A172 (cell line): ENCODE data around the gene GFRA1. TPM values are rescaled to one million over a fixed set of nuclear protein-coding genes. Genes with fewer than 3 reads are reported as not detected.
A peak's percentile ranks its signal among the peaks of the same experiment; 100 is the strongest.

ENCODE experiments used
- DNase-seq: peaks from one replicate; pipeline ENCODE4 v3.0.0-alpha.2; 2015; ENCODE audit warnings: low spot score
- total RNA-seq: library from RNA; depleted of rRNA; stranded (reverse); fragments of >200 nt; shearing (Covaris generic); gene quantifications from 2 replicates; pipeline ENCODE4 v1.2.3, GENCODE V29; 2014

Gene GFRA1
- total RNA-seq, 1 experiment from 2014 or later = 21.3 TPM

DNA sequence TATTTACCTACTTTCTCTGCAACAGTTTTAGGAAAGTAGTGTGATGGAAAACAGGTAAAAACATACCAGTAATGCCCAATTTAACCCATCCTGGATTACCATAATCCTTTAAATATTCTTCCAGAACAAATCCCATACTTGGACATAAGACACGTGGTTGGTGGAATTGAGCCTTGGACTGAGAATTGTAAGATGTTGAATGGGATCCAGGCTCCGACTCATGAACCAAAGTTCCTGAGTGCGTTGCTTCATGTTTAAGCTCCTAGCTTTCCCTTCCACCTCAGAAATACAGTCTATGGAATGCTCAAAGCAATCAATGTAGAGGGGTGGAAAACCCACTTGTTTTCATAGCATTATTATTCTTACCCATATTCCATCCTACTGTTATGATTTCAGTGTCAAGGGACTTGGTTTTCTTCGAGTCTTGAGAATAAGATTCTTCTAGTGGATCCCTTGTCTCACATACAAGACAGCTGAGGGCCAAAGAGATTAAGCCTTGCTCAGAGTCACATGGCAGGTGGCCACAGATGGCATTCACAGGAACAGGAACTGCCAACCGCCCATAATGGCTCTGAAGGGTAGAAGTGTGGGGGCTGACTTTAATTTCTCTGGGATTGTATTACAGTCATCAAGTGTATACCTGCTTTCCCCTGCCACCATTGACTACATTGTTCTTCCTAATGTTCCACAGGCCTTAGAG, 171.2 kb downstream of the GFRA1 start:
- no peak for DNase-seq

DNA sequence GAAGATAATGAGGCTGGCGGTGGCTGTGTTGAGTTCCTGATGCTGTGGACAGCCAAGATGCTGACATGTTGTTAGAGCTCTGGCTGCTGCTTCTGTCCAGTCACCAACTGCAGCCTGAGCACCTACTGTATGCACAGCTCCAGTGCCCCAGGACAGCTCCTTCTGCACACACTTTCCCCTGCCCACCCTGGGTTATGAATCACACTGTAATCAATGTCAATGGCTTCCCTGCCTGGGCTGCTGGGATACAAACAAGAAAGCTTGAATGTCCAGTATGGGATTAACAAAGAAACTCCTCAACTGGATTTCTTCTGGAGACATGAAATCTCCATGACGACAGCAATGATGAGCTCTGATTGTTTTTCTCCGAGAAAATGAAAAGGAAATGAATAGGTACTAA, 172.0 kb downstream of the GFRA1 start:
- DNase-seq = no peak

DNA sequence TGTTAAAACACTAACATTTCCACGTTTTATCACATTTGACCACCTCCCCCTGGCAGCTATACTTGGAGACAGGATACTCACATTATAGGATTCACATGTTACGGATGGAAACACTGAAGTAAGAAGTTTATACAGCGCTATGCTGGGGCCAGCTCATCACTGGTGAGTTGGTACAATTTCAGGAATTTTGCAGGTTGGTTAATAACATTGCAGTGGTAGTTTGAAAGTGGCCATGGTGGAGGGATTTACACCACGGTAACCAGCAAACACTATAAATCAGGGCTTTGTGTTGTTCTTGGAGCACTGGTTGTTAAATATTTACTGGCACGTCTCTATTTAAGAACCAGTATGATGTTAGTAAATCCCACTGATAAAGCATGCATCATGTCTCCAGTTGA, 174.0 kb downstream of the GFRA1 start:
- DNase-seq = no peak

DNA sequence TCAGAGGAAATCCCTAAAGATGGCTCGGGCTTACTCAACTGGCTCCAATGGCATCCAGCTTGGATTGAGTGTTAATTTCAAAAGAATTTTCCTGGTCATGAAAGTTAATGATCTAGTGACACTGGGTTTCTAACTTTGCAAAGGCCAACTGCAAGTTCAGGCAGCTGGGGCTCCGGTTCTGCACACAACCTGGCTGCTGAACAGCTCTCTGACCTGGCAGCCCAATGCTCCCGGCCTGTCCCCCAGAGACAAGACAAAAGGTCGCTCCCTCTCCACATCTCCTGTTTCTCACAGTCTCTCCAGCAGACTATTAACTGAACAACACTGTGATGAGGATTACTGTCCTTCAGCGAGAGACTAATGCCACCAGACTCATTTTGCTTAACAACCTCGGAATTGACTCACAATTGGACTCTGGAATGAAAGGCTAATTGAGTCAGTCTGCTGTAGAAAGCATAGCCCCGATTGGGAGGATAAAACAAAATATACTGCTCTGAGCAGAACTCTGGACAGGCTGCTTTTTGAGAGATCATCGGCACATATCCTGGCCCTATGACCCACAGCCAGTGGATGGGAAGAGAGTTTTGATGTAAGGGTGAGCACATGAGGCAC, 174.5 kb downstream of the GFRA1 start:
- DNase-seq = no peak

DNA sequence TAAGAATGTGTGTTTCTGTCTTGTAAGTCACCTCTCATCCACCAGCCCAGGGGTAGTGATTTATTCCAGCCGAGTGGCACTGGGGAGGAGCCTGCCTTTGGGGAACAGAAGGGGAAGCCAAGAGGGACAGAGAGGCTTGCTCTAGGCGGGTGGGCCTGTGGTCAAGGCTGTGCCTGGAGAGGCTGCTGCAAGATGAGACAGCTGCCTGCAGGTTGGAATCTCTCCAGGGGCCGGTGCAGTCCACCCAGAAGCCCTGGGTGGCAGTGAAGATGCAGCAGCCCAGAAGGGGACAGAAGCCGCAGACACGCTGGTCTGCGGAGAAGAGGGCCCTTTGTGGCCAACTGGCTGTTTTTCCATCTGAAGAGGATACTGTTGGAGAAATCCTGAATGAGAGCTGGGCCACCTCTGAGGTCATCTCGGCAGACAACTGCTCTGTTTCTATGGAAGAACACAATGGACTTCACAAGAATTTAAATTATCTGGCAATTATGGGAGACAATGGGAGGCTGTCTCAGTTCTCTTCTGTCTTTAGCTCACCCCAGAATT, 175.7 kb downstream of the GFRA1 start:
- no peak for DNase-seq

DNA sequence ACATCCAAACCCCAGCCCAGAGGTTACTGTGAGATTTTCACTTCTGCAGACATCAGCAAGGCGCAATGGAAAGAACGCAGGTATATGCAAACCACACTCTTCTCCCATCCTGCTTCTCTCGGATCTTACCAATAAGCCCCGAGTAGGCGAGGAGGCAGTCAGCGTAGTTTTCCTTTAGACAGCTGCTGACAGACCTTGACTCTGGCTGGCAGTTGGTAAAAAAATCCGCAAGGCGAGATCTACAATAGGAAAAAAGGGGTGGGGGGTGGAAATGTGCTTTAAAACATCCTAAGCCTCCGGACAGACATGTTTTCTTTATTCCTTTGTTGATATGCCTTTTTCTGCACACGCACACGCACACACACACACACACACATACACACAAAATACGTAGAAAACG, 176.5 kb downstream of the GFRA1 start:
- DNase-seq = no peak

DNA sequence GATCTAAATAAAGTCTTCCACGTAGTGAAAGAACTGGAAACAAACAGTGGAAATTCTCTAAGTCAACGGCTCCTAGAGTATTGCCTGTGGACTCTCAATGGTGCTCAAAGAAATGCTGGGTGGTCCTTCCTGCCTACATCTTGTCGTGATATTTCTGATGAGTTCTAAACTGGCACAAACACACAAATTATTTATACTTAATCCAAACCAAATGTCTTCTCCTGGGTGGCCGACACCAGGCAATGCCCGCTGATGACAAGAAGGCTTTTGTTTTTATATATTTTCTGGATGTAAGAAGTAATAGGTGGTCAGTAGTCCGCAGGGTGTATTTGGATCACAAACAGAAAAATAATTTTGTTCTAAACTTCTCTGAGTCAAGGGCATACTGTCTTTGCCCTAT, 178.7 kb downstream of the GFRA1 start:
- DNase-seq = no peak

DNA sequence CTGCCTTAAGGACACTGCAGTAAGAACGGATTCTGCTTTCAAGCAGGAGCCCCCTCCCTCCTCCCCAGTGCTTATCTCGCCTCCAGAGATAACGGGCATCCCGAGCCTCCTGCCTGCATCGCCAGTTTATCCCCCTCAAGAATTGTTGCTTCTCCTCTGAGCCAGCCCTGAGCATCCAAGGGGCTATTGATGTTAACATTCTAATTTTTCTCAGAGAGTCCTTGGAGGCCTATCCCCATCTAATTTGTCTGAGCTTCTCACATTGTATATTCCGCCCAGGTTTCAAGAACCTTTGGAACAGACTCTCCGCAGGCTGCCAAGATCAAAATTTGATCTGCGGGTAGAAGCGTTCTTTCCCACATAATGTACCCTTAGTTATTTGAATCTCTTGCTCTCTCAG, 180.0 kb downstream of the GFRA1 start:
- no peak for DNase-seq

DNA sequence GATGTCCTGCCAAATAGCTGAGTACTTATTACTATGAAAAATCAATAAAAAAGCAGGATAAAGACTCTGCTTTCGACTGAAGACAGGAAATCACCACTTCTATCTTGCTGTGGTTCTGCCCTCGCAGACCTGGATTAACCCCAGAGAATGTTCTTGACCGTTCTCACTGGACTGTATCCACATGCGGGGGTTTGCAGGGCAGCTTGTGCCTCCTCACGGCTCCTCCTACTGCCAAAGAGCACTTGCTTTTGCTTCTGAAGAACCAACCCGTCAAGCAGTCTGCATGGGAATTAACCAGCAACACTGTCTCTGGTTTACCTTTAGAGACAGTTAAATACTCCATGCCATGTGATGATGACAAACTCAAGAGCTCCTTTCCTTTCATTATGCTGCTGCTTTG, 184.0 kb downstream of the GFRA1 start:
- DNase-seq = no peak

DNA sequence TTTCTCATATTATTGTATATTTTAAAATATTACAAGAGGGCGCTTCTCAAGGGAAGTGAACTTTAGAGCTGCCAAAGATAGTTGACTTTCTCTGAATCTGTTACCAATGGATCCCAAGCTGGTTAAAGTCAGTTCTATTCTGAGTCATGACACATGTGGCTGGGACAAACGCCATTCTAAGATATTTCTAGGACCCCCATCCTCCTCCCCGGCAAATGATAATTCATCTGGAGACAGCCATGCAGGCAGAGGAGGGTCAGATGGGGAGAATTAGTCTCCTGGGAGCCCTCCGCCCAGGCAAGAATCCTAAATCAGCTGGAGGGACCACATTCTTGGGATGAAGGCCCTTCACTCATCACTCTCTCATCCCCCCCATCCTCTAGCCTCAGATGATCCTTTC, 187.7 kb downstream of the GFRA1 start:
- no peak for DNase-seq

DNA sequence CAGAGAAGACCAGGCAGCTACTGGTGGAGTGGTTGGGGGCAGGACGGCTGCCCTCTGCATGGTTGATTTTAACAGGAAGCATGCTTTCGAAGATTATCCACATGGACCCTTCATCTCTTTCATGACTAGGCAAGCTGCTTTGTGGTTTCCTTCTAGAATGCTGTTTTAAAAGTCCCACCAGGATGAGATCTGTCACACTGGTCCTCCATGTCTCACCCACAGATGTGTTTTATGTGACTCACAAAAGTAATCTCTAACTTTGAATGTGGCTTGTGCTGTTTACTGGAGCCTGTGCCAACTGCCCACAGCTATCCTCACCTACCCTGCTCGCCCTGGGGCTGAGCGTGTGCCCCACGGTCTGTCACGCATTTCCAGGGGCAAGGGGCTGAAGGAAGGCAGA, 188.8 kb downstream of the GFRA1 start:
- peak; percentile 62 for DNase-seq

DNA sequence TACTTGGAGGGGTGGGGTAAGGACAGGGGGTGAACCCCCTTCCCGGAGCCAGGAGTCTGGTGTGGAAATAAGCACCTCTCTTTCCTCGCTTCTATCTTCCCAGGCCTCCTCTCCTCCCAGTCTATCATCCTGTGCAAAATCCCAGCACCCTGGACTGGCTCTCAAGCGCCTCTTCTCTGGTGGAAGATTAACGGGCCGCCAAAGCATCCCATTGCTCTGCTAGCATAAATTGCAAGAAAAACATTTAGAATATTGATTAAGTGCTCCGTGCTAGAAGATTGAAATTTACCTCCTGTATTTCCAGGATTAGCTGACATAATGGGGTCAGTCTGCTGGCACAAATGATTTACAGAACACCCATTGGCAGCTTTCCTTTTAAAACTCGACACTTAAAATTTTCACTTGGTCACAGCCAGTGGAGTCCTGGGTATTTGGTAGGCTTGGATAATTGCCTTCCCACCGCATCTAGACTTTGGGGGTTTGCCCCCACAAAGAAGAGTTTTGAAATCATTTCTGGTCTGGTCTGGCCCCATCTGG, 189.7 kb downstream of the GFRA1 start:
- no peak for DNase-seq

DNA sequence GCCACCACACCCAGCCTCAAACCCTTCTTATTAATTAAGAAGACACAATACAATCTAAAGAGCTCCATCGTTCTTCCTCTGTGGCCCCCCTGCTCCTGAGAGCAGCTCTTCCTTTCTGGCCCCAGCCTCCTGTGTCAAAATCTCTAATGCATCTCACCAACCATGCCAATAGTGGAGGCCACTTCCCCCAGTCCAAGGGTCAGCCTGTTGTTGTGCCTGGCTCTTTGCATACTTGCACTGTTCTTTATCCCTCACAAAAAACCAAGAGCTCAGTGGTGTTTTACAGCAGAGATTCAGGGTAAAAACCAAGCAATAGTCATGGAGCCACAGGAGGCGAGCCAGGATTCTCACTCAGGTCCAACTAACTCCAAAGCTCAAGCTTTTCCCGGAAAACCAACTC, 190.2 kb downstream of the GFRA1 start:
- no peak for DNase-seq

DNA sequence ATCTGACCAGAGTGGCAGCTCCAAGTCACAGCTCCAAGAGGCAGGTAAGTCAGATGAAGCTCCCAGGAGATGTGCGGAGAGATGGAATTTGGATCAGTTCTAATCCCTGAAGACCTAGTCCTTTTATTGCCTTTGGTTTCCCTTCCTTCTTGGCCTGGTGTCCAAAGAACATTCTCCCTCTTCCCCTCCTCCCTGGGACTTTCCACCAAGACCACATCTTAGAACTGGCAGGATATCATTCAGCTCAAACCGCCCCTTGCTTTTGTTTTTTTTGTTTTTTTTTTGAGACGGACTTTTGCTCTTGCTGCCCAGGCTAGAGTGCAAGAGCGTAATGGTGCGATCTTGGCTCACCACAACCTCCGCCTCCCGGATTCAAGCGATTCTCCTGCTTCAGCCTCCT, 190.8 kb downstream of the GFRA1 start:
- peak; percentile 46 for DNase-seq

DNA sequence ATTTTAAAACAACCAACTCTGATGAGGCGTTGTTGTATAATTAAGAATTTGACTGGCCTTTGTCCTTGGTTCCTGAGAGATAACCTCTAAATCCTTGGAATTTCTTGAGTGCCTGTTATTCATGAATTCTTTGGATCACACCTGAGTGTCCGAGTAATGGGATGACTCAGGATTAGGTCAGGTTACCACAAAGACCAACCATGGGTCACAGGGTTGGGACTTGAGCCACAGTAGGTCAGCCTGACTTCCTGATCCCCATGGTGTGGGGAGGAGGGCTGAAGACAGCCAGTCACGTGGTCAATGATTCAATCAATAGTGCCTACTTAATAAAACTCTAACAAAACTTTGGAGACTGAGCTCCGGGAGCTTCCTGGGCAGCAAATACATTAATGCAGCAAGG, 192.5 kb downstream of the GFRA1 start:
- peak; percentile 96 for DNase-seq

DNA sequence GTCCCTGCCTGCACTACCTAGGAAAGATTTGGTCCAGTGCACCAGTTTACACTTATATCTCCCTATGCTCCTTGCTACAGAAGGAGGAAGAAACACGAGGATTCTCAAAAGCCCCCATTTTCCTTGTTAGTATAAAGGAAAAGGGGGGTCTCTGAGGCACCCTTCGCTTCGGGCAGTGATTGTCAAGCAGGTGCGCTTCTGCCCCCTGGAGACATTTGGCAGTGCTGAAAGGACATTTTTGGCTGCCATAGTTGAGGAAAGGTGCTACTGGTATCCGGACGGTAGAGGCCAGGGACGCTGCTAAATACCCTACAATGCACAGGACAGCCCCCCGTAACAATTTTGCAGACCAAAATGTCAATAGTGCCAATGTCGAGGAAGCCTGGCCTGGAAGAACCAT, 193.7 kb downstream of the GFRA1 start:
- DNase-seq = no peak

DNA sequence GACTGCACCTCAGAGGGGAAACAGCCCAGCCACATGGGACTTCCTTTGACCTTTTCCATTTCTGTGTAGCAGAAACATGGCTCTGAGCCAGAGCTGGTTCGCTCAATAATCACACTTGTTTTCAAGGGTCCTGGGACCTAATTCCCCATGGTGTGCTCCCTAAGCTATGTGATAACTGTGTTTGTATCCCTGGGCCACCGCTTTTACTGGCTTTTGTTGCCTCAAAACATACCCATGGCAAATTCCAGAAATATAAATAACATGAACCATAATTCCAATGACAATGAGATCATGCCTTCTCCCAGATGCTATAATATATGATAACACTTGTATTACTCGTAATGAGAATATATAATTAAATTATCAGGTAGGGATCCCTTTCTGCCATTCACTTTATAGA, 196.4 kb downstream of the GFRA1 start:
- no peak for DNase-seq

DNA sequence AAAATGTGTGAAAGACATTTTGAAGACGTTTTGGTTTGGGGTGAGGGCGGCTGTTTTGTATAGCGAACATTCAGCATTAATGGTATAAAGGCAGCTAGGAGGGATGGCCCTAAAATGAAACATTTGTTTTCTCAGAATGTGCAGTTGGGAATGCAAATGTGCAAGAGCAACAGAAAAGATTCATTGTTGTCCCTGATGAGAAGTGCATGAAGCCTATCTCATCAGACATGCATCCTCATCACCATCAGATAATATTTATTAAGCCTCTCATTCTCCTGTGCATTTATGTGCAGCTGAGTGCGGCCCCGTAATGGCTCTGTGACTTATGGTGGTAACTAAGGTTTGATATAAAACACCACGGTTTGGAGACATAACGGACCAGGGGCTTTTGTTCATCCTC, 199.5 kb downstream of the GFRA1 start:
- DNase-seq = no peak

DNA sequence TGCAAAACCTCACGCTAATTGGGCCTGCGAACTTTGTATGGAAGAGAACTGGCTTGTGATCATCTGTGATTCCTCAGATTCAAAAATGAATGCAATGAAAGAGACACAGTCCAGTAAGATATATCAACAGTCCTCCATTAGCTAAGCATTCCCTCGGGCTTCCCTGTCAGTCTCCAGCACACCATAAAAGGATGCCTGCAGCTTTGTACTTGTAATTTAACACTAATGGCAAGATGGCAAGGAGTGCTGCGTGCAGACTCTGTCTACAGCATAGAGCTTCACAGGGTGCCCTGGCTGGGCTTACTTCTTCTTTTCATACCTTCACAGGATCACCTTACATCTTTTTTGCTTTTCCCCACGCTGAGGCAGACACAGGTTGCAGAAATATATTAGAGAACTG, 200.0 kb downstream of the GFRA1 start:
- DNase-seq = no peak

DNA sequence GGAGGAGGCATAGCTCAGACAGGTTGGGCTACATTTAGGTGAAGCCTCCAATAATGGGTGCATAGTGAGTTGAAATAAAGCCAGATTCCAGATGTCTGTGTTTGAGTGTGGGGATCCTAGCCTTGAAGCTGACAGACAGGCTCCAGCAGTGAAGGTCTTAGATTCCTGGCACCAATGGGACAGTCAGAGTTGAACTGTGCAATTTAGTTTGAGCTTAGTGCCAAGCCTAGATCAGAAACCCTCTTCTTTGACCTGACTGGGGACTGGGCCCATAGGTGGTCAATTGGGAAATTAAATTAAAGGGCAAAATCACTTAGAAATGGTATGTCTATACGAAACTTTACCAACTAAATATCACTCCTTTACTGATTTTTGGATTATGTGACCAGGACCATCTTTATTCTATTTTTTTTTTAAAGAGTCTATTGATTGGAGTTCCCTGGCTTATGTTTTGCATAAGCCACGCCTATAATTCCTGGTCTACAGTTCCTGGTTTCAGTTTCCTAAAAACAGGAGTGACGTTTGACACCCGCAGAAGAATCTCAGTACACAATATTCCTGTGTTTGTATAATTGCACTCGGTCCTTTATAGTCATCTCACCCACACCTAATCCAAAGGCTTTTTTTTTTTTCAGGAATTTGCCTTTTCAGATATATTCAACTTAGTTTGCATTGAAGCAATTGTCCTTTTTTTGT, 201.4 kb downstream of the GFRA1 start:
- no peak for DNase-seq

DNA sequence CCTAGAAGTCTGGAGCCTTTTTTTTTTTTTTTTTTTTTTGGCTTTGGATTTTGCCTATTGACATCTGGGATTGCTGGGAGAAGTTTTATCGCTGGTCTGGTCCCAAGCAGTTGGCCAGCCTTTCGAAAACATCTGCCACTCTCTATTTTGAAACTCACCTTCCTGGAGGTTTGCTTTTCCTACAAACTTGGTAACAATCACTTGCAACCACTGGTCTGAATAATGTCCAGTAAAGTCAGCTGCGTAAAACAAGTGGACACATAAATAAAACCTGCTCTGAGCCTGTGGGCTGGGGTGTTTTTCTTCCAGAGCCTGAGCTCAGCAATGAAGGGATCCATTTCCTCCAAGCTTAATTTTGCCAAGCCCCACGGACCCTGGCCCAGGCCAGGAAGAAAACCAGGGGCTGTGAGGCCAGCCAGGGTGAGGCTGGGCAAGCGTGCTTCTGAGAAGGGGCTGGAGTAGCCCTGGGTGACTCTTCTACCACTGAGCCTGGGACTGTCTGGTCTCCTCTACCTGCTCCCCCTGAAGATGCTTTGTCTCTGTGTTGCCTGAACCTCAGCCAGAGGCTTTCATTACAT, 202.2 kb downstream of the GFRA1 start:
- DNase-seq = no peak

DNA sequence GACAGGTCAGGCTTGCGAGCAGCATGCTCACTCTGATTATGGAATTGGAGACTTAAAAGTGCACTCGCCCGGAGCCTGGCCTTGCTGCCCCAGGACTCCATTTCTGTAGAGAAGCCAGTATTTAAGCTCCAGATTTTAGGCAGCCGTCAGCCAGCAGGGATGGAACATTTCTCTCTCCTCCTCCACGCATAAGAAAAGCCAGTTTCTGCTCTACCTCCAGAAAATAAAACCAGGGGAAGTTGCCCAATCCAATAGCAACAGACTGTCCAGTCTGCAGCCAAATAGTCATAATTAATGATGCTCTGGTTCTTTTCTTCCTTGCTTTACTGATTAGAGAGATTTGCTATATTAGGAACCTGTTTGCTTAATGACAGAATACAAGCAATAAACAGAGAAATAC, 203.2 kb downstream of the GFRA1 start:
- no peak for DNase-seq
